Heart right ventricle (tissue), 16 donors: ENCODE measurements around the gene SNCB. TPM values are rescaled to one million over a fixed set of nuclear protein-coding genes. Genes with fewer than 3 reads are reported as not detected.
A peak's percentile ranks its signal among the peaks of the same experiment; 100 is the strongest.

Source experiments
- ATAC-seq, 8 donors: fragments of 200-7000 bp; cut with Tn5 transposase; one replicate each; pipeline ENCODE4 v1.9.1; 2020; ENCODE audit warnings: mild to moderate bottlenecking in 8 of 8, moderate library complexity in 8 of 8, moderate number of reproducible peaks in 1 of 8
- DNase-seq, 2 donors: peaks; one replicate each; pipeline ENCODE4 v3.0.0-alpha.2; 2020
- H3K27ac ChIP-seq, 10 donors: fragments of 200-600 bp; sonication (generic) in 2 of 10; one replicate each; pipeline versions ENCODE4 v1.5.0 to v1.8.0; 2020 to 2022; ENCODE audit warnings: mild to moderate bottlenecking in 3 of 10
- H3K27me3 ChIP-seq, 7 donors: fragments of 200-600 bp; one replicate each; pipeline ENCODE4 v1.8.0; 2021 to 2022; ENCODE audit warnings: mild to moderate bottlenecking in 2 of 7
- H3K36me3 ChIP-seq, 9 donors: fragments of 200-600 bp; sonication (generic) in 1 of 9; one replicate each; pipeline versions ENCODE4 v1.5.0 to v1.8.0; 2020 to 2022; ENCODE audit warnings: mild to moderate bottlenecking in 2 of 9
- H3K4me1 ChIP-seq, 9 donors: fragments of 200-600 bp; sonication (generic) in 1 of 9; one replicate each; pipeline versions ENCODE4 v1.5.0 to v1.8.0; 2020 to 2022; ENCODE audit warnings: mild to moderate bottlenecking in 4 of 9
- H3K4me3 ChIP-seq, 10 donors: fragments of 200-600 bp; sonication (generic) in 2 of 10; one replicate each; pipeline versions ENCODE4 v1.5.0 to v1.8.0; 2020 to 2022; ENCODE audit warnings: mild to moderate bottlenecking in 7 of 10, moderate library complexity in 2 of 10
- H3K9me3 ChIP-seq, 11 donors: fragments of 200-600 bp in 10 of 11; sonication (generic) in 2 of 11; one replicate each; pipeline versions ENCODE4 v1.5.0 to v1.8.0; 2013 to 2022; ENCODE audit warnings: mild to moderate bottlenecking in 2 of 11, control low read depth in 1 of 11, moderate library complexity in 1 of 11
- CTCF ChIP-seq, 9 donors: fragments of 200-600 bp; sonication (generic) in 2 of 9; IDR thresholded peaks; one replicate each; pipeline versions ENCODE4 v1.5.0 to v1.8.0; 2021 to 2022; ENCODE audit warnings: antibody characterized with exemption in 9 of 9, mild to moderate bottlenecking in 5 of 9, moderate library complexity in 1 of 9
- WGBS, 2 donors: extraction: QIAGEN DNeasy Blood & Tissue Kit; methylation state at CpG; one replicate each; pipeline ENCODE4 v1.1.7; 2013; ENCODE audit warnings: inconsistent platforms in 1 of 2; 5-methylcytosine and 5-hydroxymethylcytosine counted together
- intact Hi-C, 10 donors: fragments of 100-400 bp; cut with DNase I; formaldehyde crosslinking; loops; one replicate each; pipeline versions ENCODE4 v1.11.1 to v1.14.2; 2022
- polyA plus RNA-seq, 2 donors: library from polyadenylated mRNA; stranded (reverse); fragments of 200-250 nt; gene quantifications; one replicate each; pipeline ENCODE4 v1.2.3, GENCODE V29; 2013
- total RNA-seq, 10 donors: library from RNA; stranded (reverse); fragmentation: NEBNext Ultra II Directional in 3 of 10; extraction: Animal tissue kit (Norgen Biotek cat#: 25700) in 3 of 10; gene quantifications; one replicate each; pipeline versions ENCODE4 v1.2.1 to v1.2.4, GENCODE V29; 2021 to 2023
- donor health status: Arrhythmogenic right ventricular cardiomyopathy.
- donor health status: ischemic (EF 13 %, LVEDD 7.1; RV severe dilation, severe dysfunction).
- donor health status: healthy with polysubstance abuse.
- donor health status: DM: no; HTN: yes; CAD: no.
- donor health status: DM: no; HTN: no; CAD: no.
- donor health status: ischemic (EF 25% LVEDD 6.9; RV normal size, moderate dysfunction).
- donor health status: ischemic (EF 25% LVEDD 5.7; RV mildly dilated, moderate dysfunction).
- donor health status: healthy.
- donor health status: DM: yes; HTN: yes; CAD: no.
- donor health status: Ischemic cardiomyopathy.
- donor health status: ischemic (EF 35%, LVEDD 5.7; RV mildly dilated, moderate dysfunction).
- donor health status: nonischemic (EF 11% LVEDD 7.7; RV severe dilation, severe dysfunction).
- donor health status: DM: yes; HTN: yes; CAD: no.
- donor health status: PGD.
- donor health status: ischemic (EF 29% LVEDD 5.4; RV normal size, mild dysfunction).
- donor health status: nonischemic (EF 23%, LVEDD 6.1; RV moderate dilation, normal function).

The SNCB gene
- total and polyA plus RNA-seq, 12 donors, result 0.35 to 0.39 TPM; not detected in 10

- peaks cover 0 to 9% (median 4%) of the 10 kb centered on the region in 9 donors for H3K36me3 ChIP-seq
- 7 to 8% methylated on average over 20 of the region's 20 CpGs for WGBS, 2 donors
- H3K4me1 ChIP-seq, result peaks cover 10 to 33% (median 20%) of the 10 kb centered on the region in 9 donors
- no peaks in the 10 kb centered on the region for H3K9me3 ChIP-seq
- ATAC-seq, result peak in 1 of 8 donors; percentile 0
- peak overlapping the region in 9 of 10 donors; percentile 49 to 92 (median 80) for H3K27ac ChIP-seq
- TF ChIP-seq CTCF (IDR thresholded peaks at IDR 0.05), result no peak
- peak; percentile 56 to 62 for DNase-seq
- H3K4me3 ChIP-seq, result peak overlapping the region; percentile 51 to 90 (median 79)
- intact Hi-C loops, result loop anchor here in 6 of 10 donors (2.0 to 10.0 kb wide), 4 partner anchors 73 to 201 kb away; partner anchors contain the start of gene FAF2 (in 1 of the 6)
- no peaks in the 10 kb centered on the region for H3K27me3 ChIP-seq
These were observed 17.6 kb upstream of the SNCB start for GRCh38 chr5:176647843-176648473.

GRCh38 chr5:176647030-176647842, 16.9 kb upstream of the SNCB start, which contains the start of gene TSPAN17:
TSPAN17 (plus strand) TSS chr5:176647484; CDS start chr5:176647616, 132 bp downstream.
- Histone ChIP-seq H3K4me1 (peaks cover 10 to 29% (median 20%) of the 10 kb centered on the region in 9 donors), H3K27me3 (no peaks in the 10 kb centered on the region), H3K27ac (peak within 1 kb of the TSS; percentile 25 to 92 (median 80)), H3K36me3 (peaks cover 0 to 2% (median 0%) of the 10 kb centered on the region in 9 donors), H3K4me3 (peak within 1 kb of the TSS; percentile 51 to 90 (median 79)), H3K9me3 (no peaks in the 10 kb centered on the region)
- 0 to 1% methylated on average over 59 to 63 of the region's 63 CpGs for WGBS, 2 donors
- intact Hi-C loops, result loop anchor here in 6 of 10 donors (2.0 to 10.0 kb wide), 4 partner anchors 72 to 200 kb away; partner anchors contain the start of gene FAF2 (in 1 of the 6)
- TF ChIP-seq CTCF (IDR thresholded peaks at IDR 0.05), result peak in 7 of 9 donors; percentile 29 to 70 (median 40)
- DNase-seq (peak; percentile 100), ATAC-seq (peak; percentile 97 to 99 (median 98))

GRCh38 chr5:176646707-176647029, 16.3 kb upstream of the SNCB start:
- Histone ChIP-seq H3K27ac (peak overlapping the region; percentile 25 to 92 (median 78)), H3K4me3 (peak overlapping the region in 9 of 10 donors; percentile 18 to 90 (median 79)), H3K4me1 (peaks cover 10 to 29% (median 20%) of the 10 kb centered on the region in 9 donors), H3K36me3 (no peaks in the 10 kb centered on the region), H3K27me3 (no peaks in the 10 kb centered on the region), H3K9me3 (no peaks in the 10 kb centered on the region)
- ATAC-seq, result peak in 5 of 8 donors; percentile 0 to 2 (median 0)
- no peak for TF ChIP-seq CTCF (IDR thresholded peaks at IDR 0.05)
- DNase-seq, result no peak
- 19 to 21% methylated on average over 11 of the region's 11 CpGs for WGBS, 2 donors
- intact Hi-C loops, result loop anchor here in 6 of 10 donors (2.0 to 10.0 kb wide), 4 partner anchors 72 to 199 kb away; partner anchors contain the start of gene FAF2 (in 1 of the 6)
